ENCODE measurements around the gene SPART. TPM values are rescaled to one million over a fixed set of nuclear protein-coding genes. Genes with fewer than 3 reads are reported as not detected.

Gene SPART
- total RNA-seq, 1 donor from 2014 or later, result 27.4 TPM

DNA sequence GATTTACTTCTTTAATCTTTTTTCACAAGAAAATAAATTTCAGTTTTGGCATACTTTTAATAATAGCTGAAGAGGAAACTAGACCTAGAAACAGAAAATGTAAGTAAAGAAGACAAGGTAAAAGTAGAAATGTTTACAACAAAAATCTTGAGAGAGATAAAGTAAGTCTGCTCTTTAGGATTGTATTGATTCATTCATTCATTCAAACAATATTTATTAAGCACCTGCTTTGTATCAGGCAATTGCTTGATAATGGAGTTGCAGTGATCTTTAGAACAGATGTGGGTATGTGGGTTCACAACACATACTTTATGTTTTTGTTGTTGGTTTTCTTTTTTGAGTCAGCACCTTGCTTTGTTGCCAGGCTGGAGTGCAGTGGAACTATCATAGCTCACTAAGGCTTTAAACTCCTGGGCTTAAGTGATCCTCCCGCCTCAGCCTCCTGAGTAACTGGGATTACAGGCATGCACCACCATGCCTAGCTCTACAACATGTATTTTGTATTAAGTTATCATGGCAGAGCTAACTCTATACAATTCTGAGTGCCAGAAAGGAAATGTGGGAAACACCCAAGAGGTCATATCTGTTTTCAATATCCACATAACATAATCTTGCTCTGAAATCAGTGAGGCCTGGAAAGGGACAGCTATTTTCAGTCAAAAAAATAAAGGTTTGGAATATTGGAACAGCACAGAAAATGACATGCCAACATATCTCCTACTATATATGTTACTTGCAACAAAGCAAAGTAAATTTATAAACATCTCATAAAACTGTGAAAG, 8.8 kb upstream of the SPART start:
- Histone ChIP-seq H3K4me1 (peaks cover 0 to 3% of the 10 kb centered on the region in 2 donors), H3K9me3 (no peaks in the 10 kb centered on the region), H3K27me3 (no peaks in the 10 kb centered on the region), H3K36me3 (no peaks in the 10 kb centered on the region), H3K4me3 (no peak overlapping the region), H3K27ac (no peak overlapping the region)
- TF ChIP-seq, protein P1, sequence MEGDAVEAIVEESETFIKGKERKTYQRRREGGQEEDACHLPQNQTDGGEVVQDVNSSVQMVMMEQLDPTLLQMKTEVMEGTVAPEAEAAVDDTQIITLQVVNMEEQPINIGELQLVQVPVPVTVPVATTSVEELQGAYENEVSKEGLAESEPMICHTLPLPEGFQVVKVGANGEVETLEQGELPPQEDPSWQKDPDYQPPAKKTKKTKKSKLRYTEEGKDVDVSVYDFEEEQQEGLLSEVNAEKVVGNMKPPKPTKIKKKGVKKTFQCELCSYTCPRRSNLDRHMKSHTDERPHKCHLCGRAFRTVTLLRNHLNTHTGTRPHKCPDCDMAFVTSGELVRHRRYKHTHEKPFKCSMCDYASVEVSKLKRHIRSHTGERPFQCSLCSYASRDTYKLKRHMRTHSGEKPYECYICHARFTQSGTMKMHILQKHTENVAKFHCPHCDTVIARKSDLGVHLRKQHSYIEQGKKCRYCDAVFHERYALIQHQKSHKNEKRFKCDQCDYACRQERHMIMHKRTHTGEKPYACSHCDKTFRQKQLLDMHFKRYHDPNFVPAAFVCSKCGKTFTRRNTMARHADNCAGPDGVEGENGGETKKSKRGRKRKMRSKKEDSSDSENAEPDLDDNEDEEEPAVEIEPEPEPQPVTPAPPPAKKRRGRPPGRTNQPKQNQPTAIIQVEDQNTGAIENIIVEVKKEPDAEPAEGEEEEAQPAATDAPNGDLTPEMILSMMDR (IDR thresholded peaks at IDR 0.05), result no peak
- no peak for DNase-seq (ENCODE audit: low spot score in 2 of 2)
- intact Hi-C loops (cut with DNase I), result no loop called here

DNA sequence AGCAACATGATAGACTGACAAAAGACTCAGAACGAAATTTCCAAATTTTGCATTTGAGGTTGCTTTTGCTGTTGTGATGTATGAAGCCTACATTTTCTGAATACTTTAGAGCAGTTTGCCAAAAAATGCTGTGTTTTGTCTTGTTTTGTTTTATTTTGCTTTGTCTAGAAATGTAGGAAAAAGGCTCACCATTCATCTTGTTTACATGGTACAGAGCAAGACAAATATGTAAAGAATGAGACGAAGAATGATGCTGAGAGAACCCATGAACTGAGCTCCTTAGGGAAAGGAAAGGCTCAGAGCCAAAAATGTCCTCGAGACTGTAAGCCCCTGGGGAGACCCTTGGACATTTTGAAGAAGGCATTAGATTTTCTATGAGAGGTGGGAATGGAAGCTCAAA, 6.8 kb upstream of the SPART start:
- no peak for DNase-seq (ENCODE audit: low spot score in 2 of 2)
- Histone ChIP-seq H3K36me3 (no peaks in the 10 kb centered on the region), H3K4me1 (peaks cover 0 to 3% of the 10 kb centered on the region in 2 donors), H3K9me3 (no peaks in the 10 kb centered on the region), H3K4me3 (no peak overlapping the region), H3K27me3 (no peaks in the 10 kb centered on the region), H3K27ac (no peak overlapping the region)
- intact Hi-C loops (cut with DNase I), result no loop called here
- TF ChIP-seq, protein P1 (IDR thresholded peaks at IDR 0.05), result no peak

DNA sequence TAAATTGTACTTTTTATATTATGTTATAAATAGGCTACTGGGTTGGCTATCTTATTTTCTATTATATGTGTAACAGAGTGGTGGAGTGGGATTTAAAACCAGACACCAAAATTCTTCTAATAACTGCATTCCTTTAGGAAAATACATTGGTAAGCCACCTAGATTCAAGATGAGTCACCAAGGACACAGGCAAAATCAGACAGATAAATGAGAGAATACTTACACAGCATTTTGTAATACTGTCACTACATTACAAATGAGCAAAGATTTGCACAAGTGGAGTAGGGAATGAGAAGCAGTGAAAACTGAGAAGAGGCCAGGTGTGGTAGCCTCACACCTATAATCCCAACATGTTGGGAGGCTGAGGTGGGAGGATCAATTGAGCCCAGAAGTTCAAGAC, 6.2 kb upstream of the SPART start:
- TF ChIP-seq, protein P1 (IDR thresholded peaks at IDR 0.05), result no peak
- Histone ChIP-seq H3K27me3 (no peaks in the 10 kb centered on the region), H3K4me3 (no peak overlapping the region), H3K4me1 (peaks cover 0 to 2% of the 10 kb centered on the region in 2 donors), H3K27ac (no peak overlapping the region), H3K36me3 (no peaks in the 10 kb centered on the region), H3K9me3 (no peaks in the 10 kb centered on the region)
- DNase-seq (ENCODE audit: low spot score in 2 of 2), result no peak
- intact Hi-C loops (cut with DNase I), result no loop called here

DNA sequence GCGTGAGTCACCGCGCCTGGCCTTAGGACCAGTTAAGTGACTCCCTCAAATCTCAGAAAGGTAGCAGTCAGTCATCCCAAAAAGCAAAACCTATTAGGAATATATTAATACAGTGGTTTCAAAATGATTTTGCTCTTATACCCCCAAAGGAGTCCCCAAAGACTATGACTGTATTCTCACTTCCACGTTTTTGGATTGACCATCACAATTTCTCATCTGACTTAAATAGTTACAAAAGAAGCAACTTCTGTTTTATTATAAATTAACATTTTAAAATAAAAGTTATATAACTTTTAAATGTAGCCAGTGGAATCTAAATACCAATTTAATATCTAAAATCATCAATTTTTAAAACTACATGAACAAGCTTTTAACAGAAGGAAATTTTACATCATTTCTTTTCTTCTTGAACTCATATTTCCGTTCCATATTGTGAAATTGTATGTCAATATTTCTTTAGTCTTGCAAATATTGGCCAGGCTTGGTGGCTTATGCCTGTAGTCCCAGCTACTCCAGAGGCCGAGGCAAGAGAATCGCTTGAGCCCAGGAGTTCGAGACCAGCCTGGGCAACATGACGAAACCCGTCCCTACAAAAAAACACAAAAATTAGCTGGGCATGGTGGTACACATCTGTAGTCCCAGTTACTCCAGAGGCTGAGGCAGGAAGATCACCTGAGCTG, 1.5 kb upstream of the SPART start:
- TF ChIP-seq, protein P1 (IDR thresholded peaks at IDR 0.05), result no peak
- no peaks in the 10 kb centered on the region for H3K9me3 ChIP-seq
- H3K36me3 ChIP-seq, result no peaks in the 10 kb centered on the region
- H3K4me3 ChIP-seq, result no peak overlapping the region
- peaks cover 0 to 10% of the 10 kb centered on the region in 2 donors for H3K4me1 ChIP-seq
- intact Hi-C loops (cut with DNase I), result loop anchor here (2.0 to 5.0 kb wide), 5 partner anchors 50 to 650 kb away; partner anchors contain the start of genes ALG5, CCDC169 and RFXAP
- H3K27me3 ChIP-seq, result no peaks in the 10 kb centered on the region
- no peak for DNase-seq (ENCODE audit: low spot score in 2 of 2)
- H3K27ac ChIP-seq, result no peak overlapping the region

DNA sequence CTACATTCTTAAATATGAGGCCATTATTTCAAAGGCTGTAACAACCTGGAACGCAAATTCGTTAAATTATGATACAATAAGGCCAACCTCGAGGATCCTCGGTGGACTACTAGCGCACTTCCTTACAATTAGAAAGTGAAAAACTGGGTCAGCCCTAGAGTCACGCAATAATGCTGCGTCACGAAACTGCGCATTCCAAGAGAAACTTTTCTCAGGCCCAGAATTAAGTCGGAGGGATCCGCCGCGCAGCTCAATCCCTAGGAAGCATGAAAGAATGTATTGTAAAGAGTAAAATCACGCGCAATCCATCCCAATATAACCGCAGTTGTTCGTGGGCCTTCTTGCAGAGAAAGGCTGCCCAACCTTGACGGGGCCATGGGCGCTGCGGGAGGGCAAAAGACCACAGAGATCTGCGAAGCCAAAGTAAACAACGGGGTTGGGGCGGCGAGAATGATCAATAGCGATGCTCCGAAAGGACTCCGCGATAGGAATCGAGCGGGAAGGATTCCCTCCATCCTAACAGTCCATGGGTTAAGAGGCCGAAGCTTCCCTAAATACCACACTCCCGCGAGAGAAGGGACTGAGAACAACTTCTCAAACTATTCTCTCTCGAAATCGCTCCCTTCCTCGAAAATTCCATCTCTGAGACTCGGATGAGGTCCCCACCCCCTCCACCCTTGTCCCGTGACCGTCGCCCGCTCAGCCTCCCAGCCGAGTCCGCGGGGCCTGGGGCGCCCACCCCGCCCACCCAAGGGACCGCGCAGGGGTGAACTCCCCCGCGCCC, 564 bp downstream of the SPART start:
- no peaks in the 10 kb centered on the region for H3K27me3 ChIP-seq
- H3K4me3 ChIP-seq, result peak overlapping the region; percentile 77 to 88
- H3K27ac ChIP-seq, result peak overlapping the region; percentile 99 to 100
- no peaks in the 10 kb centered on the region for H3K9me3 ChIP-seq
- peak; percentile 19 to 91 for DNase-seq (ENCODE audit: low spot score in 2 of 2)
- TF ChIP-seq, protein P1 (IDR thresholded peaks at IDR 0.05), result no peak
- intact Hi-C loops (cut with DNase I), result loop anchor here (2.0 to 5.0 kb wide), 5 partner anchors 48 to 652 kb away; partner anchors contain the start of genes ALG5, CCDC169 and RFXAP
- peaks cover 0 to 14% of the 10 kb centered on the region in 2 donors for H3K4me1 ChIP-seq
- no peaks in the 10 kb centered on the region for H3K36me3 ChIP-seq
